ENCODE data around the gene PM20D1.
"Not testable (repeated sequence)": the region's sequence is repeated elsewhere in the genome, so short reads cannot be mapped to it uniquely, and the experiment has no call there.

Gene PM20D1

DNA sequence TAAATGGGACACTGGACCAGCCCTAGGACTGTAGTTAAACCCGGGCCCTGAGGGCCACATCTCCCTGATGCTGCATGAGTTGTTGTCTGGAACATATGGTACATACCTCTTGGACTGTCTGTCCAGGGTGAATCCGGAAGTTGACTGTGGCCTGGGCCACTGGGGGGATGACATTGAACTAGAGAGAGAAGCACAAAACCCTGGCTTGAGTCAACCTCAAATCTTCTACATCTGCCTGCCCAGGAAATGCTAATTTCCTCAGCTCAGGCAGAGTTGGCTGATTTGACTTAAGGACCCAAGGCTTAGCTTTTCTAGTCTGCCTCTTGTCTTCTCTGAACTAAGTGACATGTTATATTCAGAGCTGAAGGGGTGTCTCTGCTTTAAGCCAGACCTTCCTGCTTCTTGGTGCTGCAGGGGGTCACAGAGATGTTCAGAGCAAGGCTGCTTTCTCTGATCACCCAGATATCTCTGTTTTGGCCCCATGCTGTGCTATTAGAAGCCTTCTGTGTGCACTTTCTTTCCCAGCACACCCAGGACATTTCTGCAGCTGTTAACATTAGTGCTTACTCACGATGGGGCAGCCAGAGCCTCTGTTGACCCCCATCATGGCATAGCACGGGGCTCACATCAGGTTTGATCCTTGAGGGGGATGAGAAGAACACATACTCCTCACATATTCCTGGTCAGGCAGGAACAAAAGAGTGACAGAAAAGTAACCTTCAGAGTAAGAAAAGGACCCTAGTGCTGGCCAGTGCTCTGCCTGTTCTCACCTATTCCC is 9.6 kb downstream of the PM20D1 start:
- DNase-seq (ENCODE audit: low read depth, low spot score), result no peak

GRCh38 chr1:205837382-205837970 is 12.5 kb downstream of the PM20D1 start:
- DNase-seq (ENCODE audit: low read depth, low spot score), result no peak

DNA sequence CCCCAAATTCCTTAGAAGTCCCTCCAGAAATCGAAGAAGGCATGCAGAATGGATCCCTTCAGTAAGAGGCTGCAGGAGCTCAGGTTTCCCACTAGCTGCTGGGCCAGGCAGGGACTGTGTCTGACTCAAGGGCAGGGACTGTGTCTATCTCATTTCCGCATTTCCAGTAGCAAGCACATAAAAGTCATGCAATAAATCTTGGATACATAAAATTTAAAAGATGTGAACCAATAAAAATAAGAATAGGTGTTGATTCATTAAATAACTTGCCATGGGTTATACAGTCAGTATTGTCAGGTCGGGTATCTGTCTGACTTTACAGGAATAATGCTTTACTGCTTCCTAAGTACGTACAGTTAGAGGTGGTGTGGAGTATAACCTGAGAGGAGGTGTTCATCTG is 15.2 kb downstream of the PM20D1 start:
- DNase-seq (ENCODE audit: low read depth, low spot score), result no peak

- DNase-seq (ENCODE audit: low read depth, low spot score), result no peak
These were observed 17.6 kb downstream of the PM20D1 start for GRCh38 chr1:205832326-205832751.

GRCh38 chr1:205827623-205828022 is 22.3 kb downstream of the PM20D1 start:
- DNase-seq (ENCODE audit: low read depth, low spot score), result no peak

GRCh38 chr1:205826995-205827394 is 22.9 kb downstream of the PM20D1 start:
- DNase-seq (ENCODE audit: low read depth, low spot score), result no peak

GRCh38 chr1:205826016-205826806 is 23.7 kb downstream of the PM20D1 start:
- no peak for DNase-seq (ENCODE audit: low read depth, low spot score)

- DNase-seq (ENCODE audit: low read depth, low spot score), result no peak
These were observed 25.8 kb downstream of the PM20D1 start for GRCh38 chr1:205824180-205824579.

DNA sequence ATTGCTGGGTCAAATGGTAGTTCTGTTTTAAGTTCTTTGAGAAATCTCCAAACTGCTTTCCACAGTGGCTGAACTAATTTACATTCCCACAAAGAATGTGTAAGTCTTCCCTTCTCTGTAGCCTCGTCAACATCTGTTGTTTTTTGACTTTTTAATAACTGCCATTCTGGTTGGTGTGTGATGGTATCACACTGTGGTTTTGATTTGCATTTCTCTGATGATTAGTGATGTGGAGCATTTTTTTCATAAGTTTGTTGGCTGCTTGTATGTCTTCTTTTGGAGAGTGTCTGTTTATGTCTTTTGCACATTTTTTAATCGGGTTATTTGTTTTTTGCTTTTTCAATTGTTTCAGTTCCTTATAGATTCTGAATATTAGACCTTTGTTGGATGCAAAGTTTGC is 26.7 kb downstream of the PM20D1 start:
- not testable (repeated sequence) for DNase-seq (ENCODE audit: low read depth, low spot score)

DNA sequence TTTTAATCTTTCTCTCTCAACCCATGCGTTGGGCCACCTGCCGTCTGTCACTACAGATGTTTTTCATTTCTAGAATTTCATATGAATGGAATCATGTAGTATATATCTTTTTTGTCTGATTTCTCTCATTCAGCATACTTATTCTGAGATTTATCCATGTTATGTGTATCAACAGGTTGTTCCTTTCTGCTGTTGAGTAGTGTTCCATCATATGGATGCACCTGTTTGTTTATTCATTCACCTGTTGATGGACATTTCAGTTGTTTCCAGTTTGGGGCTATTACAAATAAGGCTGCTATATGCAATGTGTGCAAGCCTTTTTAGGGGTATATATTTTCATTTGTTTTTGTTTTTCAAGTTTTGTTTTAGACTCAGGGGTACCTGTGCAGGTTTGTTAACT is 27.5 kb downstream of the PM20D1 start:
- no peak for DNase-seq (ENCODE audit: low read depth, low spot score)

DNA sequence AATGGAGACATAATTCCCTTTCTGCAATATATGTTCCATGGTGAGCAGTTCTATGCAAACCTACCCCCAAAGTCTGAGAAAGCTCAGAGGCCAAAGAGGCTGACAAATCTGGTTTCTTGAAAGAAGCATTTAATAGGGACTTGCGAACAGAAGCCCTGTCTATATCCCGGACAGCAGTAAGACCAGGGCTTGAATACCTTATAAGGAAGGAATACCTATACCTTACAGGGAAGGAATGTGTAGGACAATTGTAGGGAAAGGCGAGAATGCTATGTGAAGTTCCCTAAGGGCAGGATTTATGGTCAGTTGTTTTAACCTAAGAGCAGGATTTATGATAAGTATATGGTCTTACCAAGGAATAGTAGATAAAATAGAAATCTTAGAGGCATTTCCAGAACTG is 31.9 kb downstream of the PM20D1 start:
- no peak for DNase-seq (ENCODE audit: low read depth, low spot score)

- no peak for DNase-seq (ENCODE audit: low read depth, low spot score)
These were observed 32.6 kb downstream of the PM20D1 start for GRCh38 chr1:205817364-205817763.

DNA sequence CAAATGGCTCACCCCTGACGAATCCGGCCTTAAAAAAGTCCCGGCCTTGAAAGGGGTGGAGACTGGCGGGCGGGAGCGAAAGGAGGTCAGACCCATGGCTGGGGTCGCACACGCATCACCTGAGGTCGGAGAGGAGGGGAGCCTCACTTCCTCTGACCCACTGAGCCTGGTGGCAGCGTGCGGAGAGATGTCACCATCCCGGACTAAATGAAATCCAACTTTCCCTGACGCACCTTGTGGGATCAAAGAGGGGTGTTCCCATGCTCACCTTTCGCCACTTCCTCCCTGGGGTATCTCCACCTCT is 36.2 kb downstream of the PM20D1 start:
- no peak for DNase-seq (ENCODE audit: low read depth, low spot score)

DNA sequence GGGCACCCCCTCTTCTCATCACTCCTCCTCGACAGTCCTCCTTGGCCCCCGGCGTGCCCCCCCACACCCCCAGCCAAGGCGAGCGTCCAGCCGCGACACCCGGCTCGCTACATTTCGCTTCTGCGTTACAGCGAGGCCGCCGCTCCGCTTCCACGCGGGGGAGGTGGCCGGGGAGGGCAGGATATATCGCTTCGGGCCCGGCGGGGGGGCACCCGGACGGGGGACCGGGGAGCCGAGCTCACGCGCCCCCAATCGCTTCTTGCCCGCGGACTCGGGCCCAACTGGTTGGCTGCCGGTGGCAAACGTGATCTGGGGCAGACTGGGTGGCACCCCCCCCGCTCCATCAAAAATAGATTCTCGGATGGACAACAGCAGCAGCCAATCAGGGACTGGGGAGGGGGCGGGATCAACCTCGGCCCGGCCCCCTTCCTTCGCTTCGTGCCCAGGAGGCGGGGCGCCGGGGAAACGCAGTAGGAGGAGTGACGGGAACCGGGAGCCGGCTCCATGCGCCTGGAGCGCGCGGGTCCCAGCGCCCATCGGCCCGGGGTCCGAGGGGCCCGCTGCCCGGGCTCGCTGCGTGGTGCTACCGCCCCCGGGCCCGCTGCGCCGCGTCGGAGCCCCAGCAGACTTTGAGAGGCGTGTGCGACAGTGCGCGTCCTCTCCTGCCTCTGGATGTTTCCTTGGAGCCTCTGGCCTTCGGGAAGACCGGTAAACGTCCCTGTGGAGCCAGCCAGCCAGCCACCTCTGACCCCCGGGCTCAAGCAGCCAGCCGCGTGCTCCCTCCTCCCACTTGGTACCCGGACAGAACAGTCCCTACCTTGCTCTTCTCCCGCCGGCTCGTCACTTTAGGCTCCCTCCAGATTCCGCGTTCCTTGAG is 36.8 kb downstream of the PM20D1 start, which contains the start of gene SLC41A1:
Gene SLC41A1, minus strand, starts transcription at position 321 of the 877 bp plus-strand sequence. CDS start 2,757 bp downstream, outside the sequence.
- peak; percentile 73 for DNase-seq (ENCODE audit: low read depth, low spot score)

- no peak for DNase-seq (ENCODE audit: low read depth, low spot score)
These were observed 37.6 kb downstream of the PM20D1 start for GRCh38 chr1:205812271-205812877.

DNA sequence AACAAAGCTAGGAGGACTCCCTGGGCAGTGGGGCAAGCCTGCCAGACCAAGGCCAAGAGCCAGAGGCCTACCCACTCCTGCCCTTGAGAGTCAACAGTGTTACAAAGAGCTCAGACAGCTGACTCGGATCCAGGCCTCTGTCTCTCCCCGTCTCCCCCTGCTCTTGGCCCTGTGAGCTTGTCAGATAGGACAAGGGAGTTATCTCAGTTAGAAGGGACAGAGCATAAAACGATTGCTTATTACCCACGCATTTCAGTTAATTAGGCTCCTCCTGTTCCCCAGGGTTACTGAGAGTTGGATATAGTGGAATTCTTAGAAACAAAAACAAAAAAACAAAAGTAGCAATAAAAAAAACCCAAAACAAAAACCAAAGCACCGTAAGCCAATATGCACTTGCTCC is 38.3 kb downstream of the PM20D1 start:
- no peak for DNase-seq (ENCODE audit: low read depth, low spot score)

DNA sequence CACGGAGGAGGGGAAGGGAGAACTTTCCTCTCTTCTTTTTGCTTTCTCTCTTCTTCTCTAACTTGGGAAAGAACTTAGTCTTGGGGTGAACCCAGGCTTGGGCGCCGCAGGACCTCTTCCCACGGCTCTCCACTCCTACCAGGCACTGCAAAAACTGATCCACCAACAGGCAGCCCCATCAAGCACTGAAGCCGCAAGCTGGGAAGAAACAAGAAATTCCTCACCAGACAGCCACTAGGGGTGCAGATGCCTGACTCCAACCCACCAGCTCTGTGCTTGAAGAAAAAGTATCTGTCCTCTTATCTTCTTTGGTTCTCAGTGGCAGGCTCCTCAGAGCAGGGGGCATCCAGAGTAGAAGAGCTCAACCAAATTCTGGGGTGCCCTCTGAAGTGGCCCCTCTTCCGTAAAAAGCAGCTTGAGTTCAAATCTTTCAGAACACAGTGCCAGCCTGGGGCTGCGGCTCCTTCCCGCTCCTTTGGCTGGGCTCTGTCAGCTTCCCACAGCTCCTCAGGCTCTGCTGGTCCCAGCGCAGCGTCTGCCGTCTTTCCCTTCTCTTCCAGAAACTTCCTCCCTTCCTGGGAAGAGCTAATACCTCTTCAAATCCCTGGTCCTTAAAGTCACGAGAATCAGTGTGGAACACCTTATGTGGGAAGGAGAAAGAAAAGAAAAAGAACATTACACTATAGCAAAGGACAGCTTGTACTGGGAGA is 39.3 kb downstream of the PM20D1 start:
- DNase-seq (ENCODE audit: low read depth, low spot score), result no peak

DNA sequence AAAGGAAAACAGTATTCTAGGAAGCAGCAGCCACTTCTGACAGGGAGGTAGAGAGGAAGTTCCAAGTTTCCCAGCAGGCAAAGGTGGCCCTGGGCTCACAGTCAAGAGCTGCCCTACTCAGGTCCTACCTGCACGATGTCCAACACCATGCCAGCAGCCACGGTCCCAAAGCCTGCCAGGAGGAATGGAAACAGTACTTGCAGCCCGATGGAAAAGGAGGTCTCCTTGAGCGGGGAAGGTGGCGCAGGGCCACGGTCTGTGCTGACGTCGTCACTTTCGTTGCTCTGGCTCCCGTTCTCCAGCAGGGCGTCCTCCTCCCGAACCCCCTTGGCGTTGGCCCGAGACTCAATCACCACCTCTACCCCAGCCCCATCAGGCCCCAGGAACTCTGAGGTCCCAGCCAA is 40.0 kb downstream of the PM20D1 start:
- no peak for DNase-seq (ENCODE audit: low read depth, low spot score)

- DNase-seq (ENCODE audit: low read depth, low spot score), result no peak
These were observed 40.5 kb downstream of the PM20D1 start for GRCh38 chr1:205809469-205809868.

DNA sequence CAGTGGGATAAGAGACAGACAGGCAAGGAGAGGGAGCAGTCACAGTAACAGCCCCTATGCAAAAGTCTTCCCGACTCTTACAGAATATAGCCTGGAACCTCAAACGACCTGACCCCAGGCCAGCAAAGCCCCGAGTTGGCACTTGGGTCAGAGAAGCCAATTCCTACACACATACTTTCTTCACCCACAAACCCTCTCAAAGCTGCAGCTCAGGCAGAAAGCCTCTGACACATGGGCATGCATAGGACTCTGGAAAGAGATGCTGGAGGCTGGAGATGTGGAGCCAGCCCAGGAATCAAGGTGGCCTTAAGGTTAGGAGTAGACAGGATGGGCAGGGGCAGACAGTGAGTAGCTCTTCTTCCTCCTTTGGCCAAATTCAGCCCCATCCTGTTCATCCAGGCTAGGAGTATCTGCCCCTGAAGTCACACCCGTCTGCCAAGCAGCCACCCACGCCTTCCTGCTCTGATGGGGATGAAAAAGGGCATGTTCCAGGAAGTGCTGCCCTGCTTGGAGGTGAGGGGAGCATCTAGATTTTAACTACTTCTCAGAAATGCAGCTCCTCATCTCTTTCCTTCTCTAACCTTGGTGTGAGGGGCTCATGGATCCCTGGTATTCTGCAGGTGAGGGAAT is 44.7 kb downstream of the PM20D1 start:
- DNase-seq (ENCODE audit: low read depth, low spot score), result no peak
